Neural progenitor cell (in vitro differentiated cells): ENCODE data around the gene RBKS. TPM values are rescaled to one million over a fixed set of nuclear protein-coding genes. Genes with fewer than 3 reads are reported as not detected.

ENCODE experiments used
- DNase-seq: peaks from one replicate; pipeline ENCODE4 v3.0.0-alpha.2; 2016; ENCODE audit warnings: low spot score
- H2AFZ ChIP-seq: fragments of 200-600 bp; sonication (generic); replicated peaks from 2 replicates; pipeline ENCODE4 v1.6.1; 2016; ENCODE audit warnings: antibody characterized with exemption
- H3F3A ChIP-seq: fragments of 200-600 bp; sonication (generic); 2 replicates; pipeline ENCODE4 v1.6.1; 2016; ENCODE audit warnings: antibody characterized with exemption, low read depth
- H3K27ac ChIP-seq: fragments of 200-600 bp; sonication (generic); 2 replicates; pipeline ENCODE4 v1.5.1; 2016; ENCODE audit warnings: mild to moderate bottlenecking
- H3K27me3 ChIP-seq: fragments of 200-600 bp; sonication (generic); 2 replicates; pipeline ENCODE4 v1.6.1; 2016; ENCODE audit warnings: mild to moderate bottlenecking, moderate library complexity
- H3K36me3 ChIP-seq: fragments of 200-600 bp; sonication (generic); 2 replicates; pipeline ENCODE4 v1.5.1; 2016
- H3K4me1 ChIP-seq: fragments of 200-600 bp; sonication (generic); 2 replicates; pipeline ENCODE4 v1.6.1; 2016; ENCODE audit warnings: mixed run types
- H3K4me2 ChIP-seq: fragments of 200-600 bp; sonication (generic); 2 replicates; pipeline ENCODE4 v1.6.1; 2016
- H3K4me3 ChIP-seq: fragments of 200-600 bp; sonication (generic); 2 replicates; pipeline ENCODE4 v1.5.1; 2016
- H3K79me2 ChIP-seq: fragments of 200-600 bp; sonication (generic); 2 replicates; pipeline ENCODE4 v1.6.1; 2016; ENCODE audit warnings: low read depth
- H3K9ac ChIP-seq: fragments of 200-600 bp; sonication (generic); 2 replicates; pipeline ENCODE4 v1.6.1; 2016
- H3K9me3 ChIP-seq: fragments of 200-600 bp; sonication (generic); 2 replicates; pipeline ENCODE4 v1.5.1; 2016; ENCODE audit warnings: low read depth
- H4K20me1 ChIP-seq: fragments of 200-600 bp; sonication (generic); 2 replicates; pipeline ENCODE4 v1.6.1; 2016; ENCODE audit warnings: low read depth
- H3K27ac Mint-ChIP-seq: 3 replicates; pipeline ENCODE4 v1.8.0; 2021; ENCODE audit warnings: mixed read lengths
- H3K27me3 Mint-ChIP-seq: 2 replicates; pipeline ENCODE4 v1.8.0; 2022; ENCODE audit warnings: low read depth, mild to moderate bottlenecking, inconsistent platforms, moderate library complexity, mixed read lengths; ENCODE audit not compliant: insufficient read depth
- H3K36me3 Mint-ChIP-seq: 3 replicates; pipeline ENCODE4 v1.8.0; 2021; ENCODE audit warnings: mixed read lengths
- H3K4me1 Mint-ChIP-seq: 3 replicates; pipeline ENCODE4 v1.8.0; 2021; ENCODE audit warnings: mixed read lengths
- H3K4me3 Mint-ChIP-seq: 3 replicates; pipeline ENCODE4 v1.8.0; 2021; ENCODE audit warnings: mild to moderate bottlenecking, moderate library complexity, mixed read lengths
- H3K9me3 Mint-ChIP-seq: 3 replicates; pipeline ENCODE4 v1.8.0; 2020; ENCODE audit warnings: mixed read lengths
- EZH2 ChIP-seq: fragments of 200-600 bp; sonication (generic); IDR thresholded peaks from 2 replicates; pipeline ENCODE4 v1.6.1; 2017; ENCODE audit warnings: antibody characterized with exemption, mild to moderate bottlenecking, moderate library complexity
- EZH2phosphoT487 ChIP-seq: fragments of 200-600 bp; sonication (generic); IDR thresholded peaks from 2 replicates; pipeline ENCODE4 v1.6.1; 2017; ENCODE audit warnings: antibody characterized with exemption
- total RNA-seq: library from RNA; depleted of rRNA; stranded (reverse); fragments of >200 nt; gene quantifications from 2 replicates; pipeline ENCODE4 v1.2.3, GENCODE V29; 2015; ENCODE audit warnings: low replicate concordance
- TF ChIP-seq, protein P1 (sequence below): fragments of 200-600 bp; sonication (generic); IDR thresholded peaks from 2 replicates; pipeline ENCODE4 v1.5.1; 2017; ENCODE audit warnings: antibody characterized with exemption, mild to moderate bottlenecking

RBKS gene
- total RNA-seq, 1 donor from 2014 or later, result 8.5 TPM

DNA sequence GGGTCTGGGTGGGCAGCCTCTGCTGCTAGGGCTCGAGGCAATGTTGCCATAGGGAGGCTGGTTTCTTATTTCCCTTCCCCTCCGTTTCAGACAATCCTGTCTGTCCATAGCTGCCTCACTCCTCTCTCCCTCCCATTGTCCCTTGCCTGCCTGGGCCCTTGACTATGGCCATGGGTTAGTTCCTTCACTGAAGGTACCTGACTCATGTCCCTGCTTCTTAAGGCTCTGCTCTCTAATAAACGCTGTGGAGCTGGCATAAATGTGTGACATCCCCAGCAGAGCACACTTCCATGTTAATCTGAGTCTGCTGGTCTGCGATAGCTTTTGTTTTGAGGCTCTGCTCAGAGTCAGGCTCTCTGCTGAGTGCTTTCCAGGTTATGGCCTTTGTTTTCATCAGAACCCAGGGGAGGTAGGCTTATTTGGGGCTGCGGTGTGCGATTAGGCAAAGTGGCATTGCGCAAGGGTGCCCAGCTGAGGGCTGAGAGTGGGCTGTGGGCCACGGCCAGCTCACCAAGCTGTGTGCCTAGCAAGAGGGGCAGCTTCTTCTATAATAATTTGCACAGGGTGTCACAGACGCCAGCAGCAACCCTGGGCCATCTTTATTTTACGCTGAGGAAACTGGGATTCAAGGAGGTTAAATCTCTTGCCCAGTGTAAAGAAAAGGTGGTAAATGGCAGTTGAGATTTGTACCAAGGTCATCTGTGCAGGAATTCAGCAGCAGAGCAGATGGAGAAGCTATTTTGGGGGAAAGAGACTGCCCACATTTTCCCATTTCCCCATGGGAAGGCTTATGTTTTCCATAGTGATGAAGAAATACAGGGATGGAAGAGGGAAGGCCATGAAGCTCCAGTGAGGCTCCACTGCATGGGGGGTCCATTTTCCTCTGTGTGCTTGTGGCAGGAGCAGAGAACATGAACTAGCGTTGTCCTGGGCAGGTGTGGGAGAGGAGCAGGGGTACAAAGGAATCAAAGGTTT, 93.1 kb downstream of the RBKS start:
- H3K9me3 ChIP-seq, result no peaks in the 10 kb centered on the region
- no peaks in the 10 kb centered on the region for H3K27me3 ChIP-seq
- no peak overlapping the region for H3K27ac ChIP-seq
- H3K9me3 Mint-ChIP-seq, result no peaks in the 10 kb centered on the region
- H3K79me2 ChIP-seq, result no peaks in the 10 kb centered on the region
- H3K9ac ChIP-seq, result no peak overlapping the region
- no peaks in the 10 kb centered on the region for H3K36me3 Mint-ChIP-seq
- H3K4me3 Mint-ChIP-seq, result no peak overlapping the region
- no peaks in the 10 kb centered on the region for H4K20me1 ChIP-seq
- H3K4me1 Mint-ChIP-seq, result peaks cover 24% of the 10 kb centered on the region
- TF ChIP-seq EZH2, result no peak
- TF ChIP-seq, protein P1, sequence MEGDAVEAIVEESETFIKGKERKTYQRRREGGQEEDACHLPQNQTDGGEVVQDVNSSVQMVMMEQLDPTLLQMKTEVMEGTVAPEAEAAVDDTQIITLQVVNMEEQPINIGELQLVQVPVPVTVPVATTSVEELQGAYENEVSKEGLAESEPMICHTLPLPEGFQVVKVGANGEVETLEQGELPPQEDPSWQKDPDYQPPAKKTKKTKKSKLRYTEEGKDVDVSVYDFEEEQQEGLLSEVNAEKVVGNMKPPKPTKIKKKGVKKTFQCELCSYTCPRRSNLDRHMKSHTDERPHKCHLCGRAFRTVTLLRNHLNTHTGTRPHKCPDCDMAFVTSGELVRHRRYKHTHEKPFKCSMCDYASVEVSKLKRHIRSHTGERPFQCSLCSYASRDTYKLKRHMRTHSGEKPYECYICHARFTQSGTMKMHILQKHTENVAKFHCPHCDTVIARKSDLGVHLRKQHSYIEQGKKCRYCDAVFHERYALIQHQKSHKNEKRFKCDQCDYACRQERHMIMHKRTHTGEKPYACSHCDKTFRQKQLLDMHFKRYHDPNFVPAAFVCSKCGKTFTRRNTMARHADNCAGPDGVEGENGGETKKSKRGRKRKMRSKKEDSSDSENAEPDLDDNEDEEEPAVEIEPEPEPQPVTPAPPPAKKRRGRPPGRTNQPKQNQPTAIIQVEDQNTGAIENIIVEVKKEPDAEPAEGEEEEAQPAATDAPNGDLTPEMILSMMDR, result no peak
- TF ChIP-seq EZH2phosphoT487, result no peak
- H3K27me3 Mint-ChIP-seq, result peaks cover 2% of the 10 kb centered on the region
- H3K4me2 ChIP-seq, result no peak overlapping the region
- no peak for DNase-seq
- H3K27ac Mint-ChIP-seq, result peak overlapping the region; percentile 86
- H2AFZ ChIP-seq, result no peak overlapping the region
- H3K36me3 ChIP-seq, result no peaks in the 10 kb centered on the region
- no peaks in the 10 kb centered on the region for H3F3A ChIP-seq
- H3K4me1 ChIP-seq, result peaks cover 7% of the 10 kb centered on the region
- H3K4me3 ChIP-seq, result no peak overlapping the region

DNA sequence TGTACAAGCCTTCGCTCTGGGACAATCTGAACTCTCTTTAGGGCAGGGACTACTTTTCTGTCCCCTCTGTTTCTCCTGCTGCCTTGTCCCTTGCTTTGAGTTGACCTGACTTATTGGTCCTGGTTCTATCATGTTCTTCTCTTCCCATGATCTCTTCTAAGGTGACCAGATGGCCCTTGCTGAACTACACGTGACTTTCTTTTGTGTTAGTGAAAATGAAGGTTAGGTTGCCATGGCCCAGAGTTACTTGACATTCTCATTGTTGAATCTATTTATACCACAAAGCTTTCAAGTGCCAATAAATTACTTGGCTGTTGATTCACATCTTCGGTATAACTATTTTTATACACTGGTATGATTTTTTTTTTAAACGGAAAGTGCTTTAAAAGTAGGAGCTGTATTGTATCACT, 94.3 kb downstream of the RBKS start:
- Mint-ChIP-seq H3K27ac (no peak overlapping the region), H3K4me3 (no peak overlapping the region), H3K27me3 (peaks cover 2% of the 10 kb centered on the region), H3K4me1 (peaks cover 24% of the 10 kb centered on the region), H3K36me3 (no peaks in the 10 kb centered on the region), H3K9me3 (no peaks in the 10 kb centered on the region)
- H3F3A ChIP-seq, result no peaks in the 10 kb centered on the region
- H3K9ac ChIP-seq, result no peak overlapping the region
- H3K4me2 ChIP-seq, result no peak overlapping the region
- no peaks in the 10 kb centered on the region for H3K36me3 ChIP-seq
- H3K27ac ChIP-seq, result no peak overlapping the region
- peaks cover 7% of the 10 kb centered on the region for H3K4me1 ChIP-seq
- no peaks in the 10 kb centered on the region for H4K20me1 ChIP-seq
- H3K4me3 ChIP-seq, result no peak overlapping the region
- no peaks in the 10 kb centered on the region for H3K27me3 ChIP-seq
- no peaks in the 10 kb centered on the region for H3K79me2 ChIP-seq
- DNase-seq, result no peak
- TF ChIP-seq EZH2phosphoT487, result no peak
- TF ChIP-seq, protein P1, result no peak
- H2AFZ ChIP-seq, result no peak overlapping the region
- H3K9me3 ChIP-seq, result no peaks in the 10 kb centered on the region

DNA sequence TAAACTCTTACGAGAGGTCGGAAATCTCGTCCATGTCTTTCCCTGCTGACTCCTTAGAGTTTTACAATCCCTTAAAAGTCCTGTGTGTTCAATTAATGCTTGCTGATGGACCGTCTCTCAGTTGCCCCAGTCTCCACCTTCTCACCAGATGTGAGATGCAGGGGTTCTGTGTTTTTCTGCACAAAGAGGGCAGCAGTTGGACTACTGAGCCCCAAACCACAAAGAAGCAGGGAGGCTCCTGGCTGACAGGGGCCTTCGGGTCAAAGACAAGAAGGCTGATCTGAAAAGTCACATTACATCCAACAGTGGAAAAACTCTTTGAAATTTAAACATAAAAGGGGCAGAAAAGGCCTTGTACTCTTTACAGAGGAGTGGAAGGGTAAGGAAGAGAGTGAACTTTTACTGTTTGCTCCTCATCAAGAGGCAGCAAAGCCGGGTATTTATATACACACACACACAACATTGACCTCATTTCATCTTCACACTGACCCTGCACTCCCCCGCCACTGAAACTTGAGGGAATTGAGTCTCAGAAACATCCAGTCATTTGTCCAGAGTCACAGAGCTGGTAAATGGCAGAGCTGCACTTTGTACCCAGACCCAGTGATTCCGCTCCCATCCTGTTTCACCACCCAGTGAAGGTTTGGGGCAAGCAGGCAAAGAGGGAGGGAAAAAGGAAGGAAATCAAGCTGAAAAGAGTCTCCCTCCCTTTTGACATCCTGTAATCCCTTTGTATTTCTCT, 94.9 kb downstream of the RBKS start:
- no peak overlapping the region for H3K9ac ChIP-seq
- H3F3A ChIP-seq, result no peaks in the 10 kb centered on the region
- no peak for DNase-seq
- H3K79me2 ChIP-seq, result no peaks in the 10 kb centered on the region
- H3K36me3 ChIP-seq, result no peaks in the 10 kb centered on the region
- H3K27ac ChIP-seq, result no peak overlapping the region
- H3K4me3 ChIP-seq, result no peak overlapping the region
- Mint-ChIP-seq H3K9me3 (no peaks in the 10 kb centered on the region), H3K4me3 (no peak overlapping the region), H3K36me3 (no peaks in the 10 kb centered on the region), H3K27ac (peak overlapping the region; percentile 94), H3K4me1 (peaks cover 24% of the 10 kb centered on the region), H3K27me3 (peaks cover 2% of the 10 kb centered on the region)
- no peaks in the 10 kb centered on the region for H4K20me1 ChIP-seq
- H3K27me3 ChIP-seq, result no peaks in the 10 kb centered on the region
- H3K4me1 ChIP-seq, result peaks cover 7% of the 10 kb centered on the region
- H2AFZ ChIP-seq, result no peak overlapping the region
- TF ChIP-seq EZH2phosphoT487 (no peak), EZH2 (no peak)
- TF ChIP-seq, protein P1, result no peak
- H3K9me3 ChIP-seq, result no peaks in the 10 kb centered on the region
- no peak overlapping the region for H3K4me2 ChIP-seq
